Renal cortex interstitium (tissue), 11 donors: Measurements from ENCODE around the gene SMARCAL1. TPM values are rescaled to one million over a fixed set of nuclear protein-coding genes. Genes with fewer than 3 reads are reported as not detected.

Source experiments
- DNase-seq, 11 donors: peaks; one replicate each; pipeline ENCODE4 v3.0.0-alpha.2; 2013; ENCODE audit warnings: low read depth in 9 of 11, low spot score in 4 of 11; ENCODE audit errors: extremely low read depth in 1 of 11
- polyA plus RNA-seq, 3 donors: library from polyadenylated mRNA; unstranded; fragments of 120-200 nt; gene quantifications; one replicate each; pipeline ENCODE4 v1.2.1, GENCODE V29; 2013; ENCODE audit not compliant: insufficient read length in 3 of 3

SMARCAL1 gene
- polyA plus RNA-seq, 3 donors, result 26.9 to 31.6 (median 29.4) TPM

GRCh38 chr2:216420367-216421101 lies 8.2 kb downstream of the SMARCAL1 start:
- no peak for DNase-seq

GRCh38 chr2:216423071-216423470 lies 10.8 kb downstream of the SMARCAL1 start:
- DNase-seq, result no peak

GRCh38 chr2:216424274-216424673 lies 12.0 kb downstream of the SMARCAL1 start:
- DNase-seq, result no peak

- no peak for DNase-seq
Observed at GRCh38 chr2:216425008-216425787, 12.9 kb downstream of the SMARCAL1 start.

- no peak for DNase-seq
Observed at GRCh38 chr2:216426166-216426777, 14.0 kb downstream of the SMARCAL1 start.

- DNase-seq, result no peak
Observed at GRCh38 chr2:216426938-216427337, 14.7 kb downstream of the SMARCAL1 start.

- DNase-seq, result no peak
Observed at GRCh38 chr2:216428618-216429350, 16.5 kb downstream of the SMARCAL1 start.

- DNase-seq, result no peak
Observed at GRCh38 chr2:216429428-216429827, 17.1 kb downstream of the SMARCAL1 start.

- DNase-seq, result no peak
Observed at GRCh38 chr2:216430811-216431530, 18.7 kb downstream of the SMARCAL1 start.

GRCh38 chr2:216431531-216431856 lies 19.2 kb downstream of the SMARCAL1 start:
- no peak for DNase-seq

GRCh38 chr2:216436383-216436782 lies 24.1 kb downstream of the SMARCAL1 start:
- no peak for DNase-seq

GRCh38 chr2:216441308-216442010 lies 29.2 kb downstream of the SMARCAL1 start:
- DNase-seq, result no peak

- no peak for DNase-seq
Observed at GRCh38 chr2:216445501-216445900, 33.2 kb downstream of the SMARCAL1 start.

- DNase-seq, result no peak
Observed at GRCh38 chr2:216446343-216446742, 34.1 kb downstream of the SMARCAL1 start.

- no peak for DNase-seq
Observed at GRCh38 chr2:216447293-216447692, 35.0 kb downstream of the SMARCAL1 start.

- no peak for DNase-seq
Observed at GRCh38 chr2:216448829-216449228, 36.5 kb downstream of the SMARCAL1 start.

GRCh38 chr2:216450346-216450745 lies 38.1 kb downstream of the SMARCAL1 start:
- no peak for DNase-seq

- DNase-seq, result no peak
Observed at GRCh38 chr2:216450784-216451183, 38.5 kb downstream of the SMARCAL1 start.
